Mesenchymal stem cell (in vitro differentiated cells and primary cell): ENCODE results near the gene VSTM2L.

Source experiments
- DNase-seq: peaks from one replicate; pipeline ENCODE4 v3.0.0-alpha.2; 2013
- H2AFZ ChIP-seq: one replicate; pipeline ENCODE4 v1.6.1; 2013; ENCODE audit warnings: low read depth, mild to moderate bottlenecking, control low read depth, inconsistent platforms, low read length, moderate library complexity
- H2AK5ac ChIP-seq: 2 replicates; pipeline ENCODE4 v1.6.1; 2013; ENCODE audit warnings: low read length, moderate library complexity, mild to moderate bottlenecking, inconsistent platforms; ENCODE audit not compliant: severe bottlenecking
- H2BK120ac ChIP-seq: one replicate; pipeline ENCODE4 v1.6.1; 2013; ENCODE audit warnings: low read depth, mild to moderate bottlenecking, inconsistent platforms, low read length, moderate library complexity
- H2BK12ac ChIP-seq, 2 experiments: one replicate each; pipeline ENCODE4 v1.6.1; 2013; ENCODE audit warnings: inconsistent platforms in 2 of 2, low read length in 2 of 2, mild to moderate bottlenecking in 2 of 2, moderate library complexity in 2 of 2, control low read depth in 1 of 2
- H2BK15ac ChIP-seq: one replicate; pipeline ENCODE4 v1.6.1; 2013; ENCODE audit warnings: mild to moderate bottlenecking, low read depth, inconsistent platforms; ENCODE audit not compliant: poor library complexity, severe bottlenecking
- H2BK5ac ChIP-seq: 2 replicates; pipeline ENCODE4 v1.6.1; 2013; ENCODE audit warnings: low read depth, mild to moderate bottlenecking, low read length, control low read depth, inconsistent platforms; ENCODE audit not compliant: poor library complexity, severe bottlenecking
- H3K14ac ChIP-seq, 2 experiments: one replicate each; pipeline ENCODE4 v1.6.1; 2013; ENCODE audit warnings: inconsistent platforms in 2 of 2, low read length in 2 of 2, control low read depth in 1 of 2, mild to moderate bottlenecking in 1 of 2, moderate library complexity in 1 of 2
- H3K18ac ChIP-seq, 2 experiments: one replicate each; pipeline ENCODE4 v1.6.1; 2013; ENCODE audit warnings: inconsistent platforms in 2 of 2, low read length in 2 of 2, control low read depth in 1 of 2, low read depth in 1 of 2, mild to moderate bottlenecking in 1 of 2
- H3K23ac ChIP-seq, 2 experiments: one replicate each; pipeline ENCODE4 v1.6.1; 2013; ENCODE audit warnings: inconsistent platforms in 2 of 2, low read length in 2 of 2, mild to moderate bottlenecking in 2 of 2, moderate library complexity in 2 of 2, control low read depth in 1 of 2
- H3K27ac ChIP-seq: 2 replicates; pipeline ENCODE4 v1.5.1; 2013; ENCODE audit warnings: mild to moderate bottlenecking, moderate library complexity, low read length, control low read depth, inconsistent platforms; ENCODE audit not compliant: poor library complexity, severe bottlenecking
- H3K27me3 ChIP-seq, 2 experiments: 2 replicates each; pipeline versions ENCODE4 v1.6.1 to v1.7.0; 2013; ENCODE audit warnings: low read length in 2 of 2, mild to moderate bottlenecking in 2 of 2, moderate library complexity in 2 of 2, control low read depth in 1 of 2, inconsistent platforms in 1 of 2; ENCODE audit not compliant: control insufficient read depth in 1 of 2, insufficient read depth in 1 of 2
- H3K36me3 ChIP-seq, 2 experiments: 2 replicates each; pipeline versions ENCODE4 v1.6.1 to v1.7.0; 2013; ENCODE audit warnings: low read length in 2 of 2, control low read depth in 1 of 2, inconsistent platforms in 1 of 2, low read depth in 1 of 2, mild to moderate bottlenecking in 1 of 2; ENCODE audit not compliant: insufficient read depth in 2 of 2, control insufficient read depth in 1 of 2
- H3K4ac ChIP-seq, 2 experiments: one replicate each; pipeline ENCODE4 v1.6.1; 2013; ENCODE audit warnings: inconsistent platforms in 2 of 2, low read length in 2 of 2, mild to moderate bottlenecking in 2 of 2, moderate library complexity in 2 of 2, control low read depth in 1 of 2, low read depth in 1 of 2
- H3K4me1 ChIP-seq: 2 replicates; pipeline ENCODE4 v1.6.1; 2013; ENCODE audit warnings: low read depth, low read length, control low read depth; ENCODE audit not compliant: control insufficient read depth, insufficient read depth
- H3K4me2 ChIP-seq: 2 replicates; pipeline ENCODE4 v1.6.1; 2013; ENCODE audit warnings: low read length, mild to moderate bottlenecking, inconsistent platforms; ENCODE audit not compliant: poor library complexity, severe bottlenecking
- H3K4me3 ChIP-seq, 2 experiments: 2 replicates each; pipeline versions ENCODE4 v1.5.1 to v1.7.0; 2013; ENCODE audit warnings: low read length in 2 of 2, mild to moderate bottlenecking in 2 of 2, control low read depth in 1 of 2, low read depth in 1 of 2; ENCODE audit not compliant: insufficient read depth in 1 of 2
- H3K79me1 ChIP-seq: replicated peaks from 2 replicates; pipeline ENCODE4 v1.6.1; 2013; ENCODE audit warnings: mild to moderate bottlenecking, control low read depth, low read length, inconsistent platforms; ENCODE audit not compliant: poor library complexity, severe bottlenecking
- H3K9ac ChIP-seq: 2 replicates; pipeline ENCODE4 v1.7.0; 2013; ENCODE audit warnings: mild to moderate bottlenecking, low read length, moderate library complexity
- H3K9me3 ChIP-seq: 2 replicates; pipeline ENCODE4 v1.7.0; 2013; ENCODE audit warnings: mild to moderate bottlenecking, low read length; ENCODE audit not compliant: control insufficient read depth
- H4K8ac ChIP-seq: one replicate; pipeline ENCODE4 v1.6.1; 2013; ENCODE audit warnings: inconsistent platforms, mild to moderate bottlenecking, low read length, moderate library complexity
- H4K91ac ChIP-seq: one replicate; pipeline ENCODE4 v1.6.1; 2013; ENCODE audit warnings: mild to moderate bottlenecking, low read length, inconsistent platforms
- whole genome bisulfite sequencing: methylation state at CpG from one replicate; pipeline ENCODE4 v1.1.7; 2013; ENCODE audit warnings: mixed read lengths; 5-methylcytosine and 5-hydroxymethylcytosine counted together

VSTM2L gene

DNA sequence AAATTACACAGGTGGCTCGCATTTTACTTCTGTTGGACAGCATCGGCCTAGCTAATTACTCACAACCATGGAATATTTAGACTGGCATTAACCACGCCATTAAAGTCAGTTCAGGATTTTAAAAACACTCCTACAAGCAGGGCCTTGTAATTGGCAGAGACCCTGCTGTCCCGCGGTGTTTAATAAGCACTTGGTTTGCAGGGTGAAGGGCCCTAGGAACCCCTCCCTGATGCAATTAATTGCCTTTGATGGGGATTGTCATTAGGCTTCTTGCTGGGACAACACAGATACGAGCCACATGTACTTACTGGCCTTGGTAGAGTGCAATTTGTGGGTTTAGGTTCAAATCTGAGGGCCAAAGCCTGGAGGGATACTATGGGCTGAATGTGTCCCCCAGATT, 7.8 kb upstream of the VSTM2L start:
- Histone ChIP-seq H3K27me3 (peaks cover 26 to 46% of the 10 kb centered on the region in 2 experiments), H3K4me1 (peaks cover 2% of the 10 kb centered on the region), H4K8ac (no peak overlapping the region), H3K23ac (no peak overlapping the region), H3K4me3 (no peak overlapping the region), H3K27ac (no peak overlapping the region), H3K4ac (no peak overlapping the region), H2BK12ac (no peak overlapping the region), H3K4me2 (no peak overlapping the region), H3K79me1 (no peaks in the 10 kb centered on the region), H3K9me3 (no peaks in the 10 kb centered on the region), H2BK15ac (no peak overlapping the region), H3K14ac (no peak overlapping the region), H2BK120ac (no peak overlapping the region), H2AK5ac (no peak overlapping the region), H3K18ac (no peak overlapping the region), H2AFZ (no peak overlapping the region), H4K91ac (no peak overlapping the region), H3K9ac (no peak overlapping the region), H3K36me3 (no peaks in the 10 kb centered on the region), H2BK5ac (no peak overlapping the region)
- 91% methylated on average over 6 of the region's 6 CpGs for WGBS
- no peak for DNase-seq

- WGBS: 62% methylated on average over 12 of the region's 12 CpGs
- H2AK5ac ChIP-seq: no peak overlapping the region
- H2BK5ac ChIP-seq: no peak overlapping the region
- no peak overlapping the region for H2AFZ ChIP-seq
- no peak overlapping the region for H3K4me3 ChIP-seq
- no peak overlapping the region for H4K8ac ChIP-seq
- DNase-seq: no peak
- peaks cover 36 to 49% of the 10 kb centered on the region in 2 experiments for H3K27me3 ChIP-seq
- H3K4me1 ChIP-seq: peaks cover 2% of the 10 kb centered on the region
- no peak overlapping the region for H3K23ac ChIP-seq
- peak overlapping the region in 1 of 2 experiments; percentile 37 for H3K14ac ChIP-seq
- no peak overlapping the region for H2BK15ac ChIP-seq
- no peak overlapping the region for H3K4ac ChIP-seq
- no peak overlapping the region for H2BK120ac ChIP-seq
- no peak overlapping the region for H3K18ac ChIP-seq
- H3K27ac ChIP-seq: no peak overlapping the region
- H4K91ac ChIP-seq: no peak overlapping the region
- H3K36me3 ChIP-seq: no peaks in the 10 kb centered on the region
- no peaks in the 10 kb centered on the region for H3K9me3 ChIP-seq
- H3K4me2 ChIP-seq: no peak overlapping the region
- no peaks in the 10 kb centered on the region for H3K79me1 ChIP-seq
- no peak overlapping the region for H2BK12ac ChIP-seq
- no peak overlapping the region for H3K9ac ChIP-seq
These were observed 5.9 kb upstream of the VSTM2L start for GRCh38 chr20:37896932-37897548.

- Histone ChIP-seq H3K36me3 (no peaks in the 10 kb centered on the region), H3K18ac (no peak overlapping the region), H3K79me1 (no peaks in the 10 kb centered on the region), H2AK5ac (no peak overlapping the region), H2BK15ac (no peak overlapping the region), H3K4ac (no peak overlapping the region), H3K9me3 (no peaks in the 10 kb centered on the region), H3K4me2 (no peak overlapping the region), H3K4me1 (peaks cover 13% of the 10 kb centered on the region), H3K4me3 (no peak overlapping the region), H3K27me3 (peaks cover 43 to 44% of the 10 kb centered on the region in 2 experiments), H2BK5ac (no peak overlapping the region), H3K14ac (no peak overlapping the region), H3K27ac (no peak overlapping the region), H2BK120ac (no peak overlapping the region), H3K9ac (no peak overlapping the region), H2BK12ac (no peak overlapping the region), H4K8ac (no peak overlapping the region), H2AFZ (no peak overlapping the region), H4K91ac (no peak overlapping the region), H3K23ac (no peak overlapping the region)
- DNase-seq: no peak
- 82% methylated on average over 10 of the region's 10 CpGs for WGBS
These were observed 4.5 kb upstream of the VSTM2L start for GRCh38 chr20:37898233-37899104.
